ENCODE data around the gene FADS2. TPM values are rescaled to one million over a fixed set of nuclear protein-coding genes. Genes with fewer than 3 reads are reported as not detected.

Gene FADS2
- total RNA-seq, 1 experiment from 2014 or later = 20.6 TPM

DNA sequence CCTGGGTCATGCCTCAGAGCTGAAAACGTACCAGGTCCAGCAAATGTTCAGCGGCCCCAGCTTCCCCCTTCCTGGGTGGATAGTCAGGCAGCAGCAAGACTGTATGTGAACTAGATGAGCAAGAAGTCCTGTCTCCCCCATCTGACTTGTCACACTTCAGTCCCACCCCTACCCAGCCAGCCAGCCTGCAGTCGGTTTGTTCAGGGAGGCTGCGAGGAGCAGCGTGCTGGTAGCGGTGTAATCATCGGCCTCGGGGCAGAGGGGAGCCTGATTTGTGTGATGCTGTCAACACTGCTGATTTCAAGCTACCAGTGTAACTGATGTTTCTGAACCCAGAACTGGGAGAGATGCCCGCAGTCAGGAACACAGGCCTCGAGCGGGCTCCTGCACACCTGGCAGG is 45.3 kb upstream of the FADS2 start:
- CTCF ChIA-PET = interaction anchor here (0.6 to 1.5 kb wide), 4 partner anchors 9 to 325 kb away, joined by 3 to 6 read pairs (median 4); no protein-coding TSS in a partner anchor
- POLR2A ChIA-PET = interaction anchor here (1.5 kb wide), 1 partner anchor 10 kb away, joined by 9 read pairs; the partner anchor contains the start of genes FEN1 and TMEM258
- Mint-ChIP-seq H3K27me3 (ENCODE audit: insufficient read depth, unreplicated experiment) (no peaks in the 10 kb centered on the region), H3K9me3 (ENCODE audit: unreplicated experiment) (no peaks in the 10 kb centered on the region), H3K4me1 (ENCODE audit: insufficient read depth, unreplicated experiment) (no peaks in the 10 kb centered on the region), H3K4me3 (ENCODE audit: unreplicated experiment) (no peak overlapping the region), H3K27ac (ENCODE audit: low read depth, unreplicated experiment) (no peak overlapping the region), H3K36me3 (ENCODE audit: insufficient read depth, unreplicated experiment) (peaks cover 5% of the 10 kb centered on the region)
- no peak for DNase-seq (ENCODE audit: unreplicated experiment)
- TF ChIP-seq CTCF (IDR thresholded peaks at IDR 0.05; ENCODE audit: unreplicated experiment) = no peak
- no TSS peak for BruUV-seq (replicated peaks)
- intact Hi-C loops (cut with micrococcal nuclease) = no loop called here

GRCh38 chr11:61783717-61784505 is 44.2 kb upstream of the FADS2 start:
- no peaks in the 10 kb centered on the region for H3K27me3 Mint-ChIP-seq (ENCODE audit: insufficient read depth, unreplicated experiment)
- intact Hi-C loops (cut with micrococcal nuclease) = no loop called here
- TF ChIP-seq CTCF (IDR thresholded peaks at IDR 0.05; ENCODE audit: unreplicated experiment) = no peak
- no peak overlapping the region for H3K4me3 Mint-ChIP-seq (ENCODE audit: unreplicated experiment)
- H3K4me1 Mint-ChIP-seq (ENCODE audit: insufficient read depth, unreplicated experiment) = no peaks in the 10 kb centered on the region
- H3K27ac Mint-ChIP-seq (ENCODE audit: low read depth, unreplicated experiment) = no peak overlapping the region
- CTCF ChIA-PET = interaction anchor here (0.7 kb wide), 1 partner anchor 47 kb away, joined by 4 read pairs; no protein-coding TSS in a partner anchor
- H3K9me3 Mint-ChIP-seq (ENCODE audit: unreplicated experiment) = no peaks in the 10 kb centered on the region
- BruUV-seq (replicated peaks) = no TSS peak
- DNase-seq (ENCODE audit: unreplicated experiment) = no peak
- POLR2A ChIA-PET = interaction anchor here (0.6 to 1.3 kb wide), 4 partner anchors 9 to 838 kb away, joined by 3 to 5 read pairs (median 4); partner anchors contain the start of gene FEN1
- peaks cover 7% of the 10 kb centered on the region for H3K36me3 Mint-ChIP-seq (ENCODE audit: insufficient read depth, unreplicated experiment)

DNA sequence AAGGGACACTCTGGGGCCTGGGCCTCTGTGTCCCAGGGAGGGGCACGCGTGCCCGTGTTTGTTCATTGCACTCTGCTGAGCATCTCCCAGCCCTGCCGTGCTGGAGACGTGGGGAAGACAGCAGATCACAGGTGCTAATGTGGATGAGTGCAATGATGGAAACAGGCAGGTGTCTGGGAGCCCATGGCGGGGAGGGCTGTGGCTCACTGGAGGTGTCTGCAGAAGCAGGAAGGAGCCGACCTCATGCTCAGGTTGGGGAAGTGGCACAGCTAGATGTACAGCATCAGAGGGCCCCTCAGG is 43.6 kb upstream of the FADS2 start:
- Mint-ChIP-seq H3K27me3 (ENCODE audit: insufficient read depth, unreplicated experiment) (no peaks in the 10 kb centered on the region), H3K9me3 (ENCODE audit: unreplicated experiment) (no peaks in the 10 kb centered on the region), H3K4me3 (ENCODE audit: unreplicated experiment) (no peak overlapping the region), H3K4me1 (ENCODE audit: insufficient read depth, unreplicated experiment) (peaks cover 2% of the 10 kb centered on the region), H3K36me3 (ENCODE audit: insufficient read depth, unreplicated experiment) (peaks cover 12% of the 10 kb centered on the region), H3K27ac (ENCODE audit: low read depth, unreplicated experiment) (no peak overlapping the region)
- no TSS peak for BruUV-seq (replicated peaks)
- ChIA-PET CTCF (no interaction called here), POLR2A (interaction anchor here (0.7 to 1.3 kb wide), 3 partner anchors 9 to 838 kb away, joined by 3 to 5 read pairs (median 4); partner anchors contain the start of gene FEN1)
- TF ChIP-seq CTCF (IDR thresholded peaks at IDR 0.05; ENCODE audit: unreplicated experiment) = no peak
- no peak for DNase-seq (ENCODE audit: unreplicated experiment)
- intact Hi-C loops (cut with micrococcal nuclease) = no loop called here

- H3K27me3 Mint-ChIP-seq (ENCODE audit: insufficient read depth, unreplicated experiment) = no peaks in the 10 kb centered on the region
- intact Hi-C loops (cut with micrococcal nuclease) = no loop called here
- no TSS peak for BruUV-seq (replicated peaks)
- H3K9me3 Mint-ChIP-seq (ENCODE audit: unreplicated experiment) = no peaks in the 10 kb centered on the region
- H3K27ac Mint-ChIP-seq (ENCODE audit: low read depth, unreplicated experiment) = no peak overlapping the region
- H3K36me3 Mint-ChIP-seq (ENCODE audit: insufficient read depth, unreplicated experiment) = peaks cover 20% of the 10 kb centered on the region
- POLR2A ChIA-PET = no interaction called here
- CTCF ChIA-PET = interaction anchor here (1.5 kb wide), 1 partner anchor 11 kb away, joined by 7 read pairs; no protein-coding TSS in a partner anchor
- no peak for DNase-seq (ENCODE audit: unreplicated experiment)
- H3K4me3 Mint-ChIP-seq (ENCODE audit: unreplicated experiment) = no peak overlapping the region
- peaks cover 5% of the 10 kb centered on the region for H3K4me1 Mint-ChIP-seq (ENCODE audit: insufficient read depth, unreplicated experiment)
- no peak for TF ChIP-seq CTCF (IDR thresholded peaks at IDR 0.05; ENCODE audit: unreplicated experiment)
These were observed 42.2 kb upstream of the FADS2 start for GRCh38 chr11:61785837-61786402.
